ENCODE data around the gene SCAMP2. TPM values are rescaled to one million over a fixed set of nuclear protein-coding genes. Genes with fewer than 3 reads are reported as not detected.

The SCAMP2 gene
- total RNA-seq, 1 experiment from 2014 or later, result 50.2 TPM

GRCh38 chr15:74906450-74907162 is 33.4 kb upstream of the SCAMP2 start, which contains the start of gene FAM219B:
TSS of gene FAM219B (minus strand) at chr15:74906851. CDS start at chr15:74906800, 51 bp downstream.
- Histone ChIP-seq H3K4me1 (ENCODE audit: insufficient read depth, low read length) (no peaks in the 10 kb centered on the region), H2BK120ac (ENCODE audit: low read depth, low read length, poor library complexity, severe bottlenecking) (no peak within 1 kb of the TSS), H4K5ac (ENCODE audit: insufficient read length, low read depth, low read length) (no peak within 1 kb of the TSS), H3K4me2 (ENCODE audit: insufficient read depth, insufficient read length, low read length) (peak within 1 kb of the TSS; percentile 77), H3K9me3 (ENCODE audit: control insufficient read depth, low read depth, low read length) (no peaks in the 10 kb centered on the region), H4K8ac (replicated peaks; ENCODE audit: insufficient read length, low read depth, low read length) (no peak within 1 kb of the TSS), H3K14ac (ENCODE audit: insufficient read depth, low read length) (peak within 1 kb of the TSS; percentile 68), H3K9ac (ENCODE audit: extremely low read depth, insufficient read length, low read length) (peak within 1 kb of the TSS; percentile 60), H3K18ac (ENCODE audit: insufficient read length, low read depth, low read length) (peak within 1 kb of the TSS; percentile 9), H2AFZ (ENCODE audit: low read length) (peak within 1 kb of the TSS; percentile 26), H2BK12ac (ENCODE audit: insufficient read length, low read depth, low read length) (no peak within 1 kb of the TSS), H2BK5ac (ENCODE audit: insufficient read length, low read length) (no peak within 1 kb of the TSS), H3K79me2 (ENCODE audit: insufficient read depth, low read length) (no peaks in the 10 kb centered on the region), H2AK5ac (ENCODE audit: insufficient read length, low read length) (no peak within 1 kb of the TSS), H3K79me1 (ENCODE audit: insufficient read depth, low read depth, low read length, poor library complexity, severe bottlenecking) (no peaks in the 10 kb centered on the region), H2BK15ac (ENCODE audit: low read depth, low read length) (no peak within 1 kb of the TSS; the same call in 1 of the 2 replicates), H3K27me3 (ENCODE audit: insufficient read depth, low read length) (no peaks in the 10 kb centered on the region), H4K20me1 (ENCODE audit: control insufficient read depth, insufficient read depth, insufficient read length) (no peaks in the 10 kb centered on the region), H3K27ac (ENCODE audit: insufficient read length, low read depth, low read length) (no peak within 1 kb of the TSS), H3K4ac (ENCODE audit: low read depth, low read length) (no peak within 1 kb of the TSS), H3K23ac (ENCODE audit: insufficient read length, low read depth, low read length) (no peak within 1 kb of the TSS), H4K91ac (ENCODE audit: insufficient read length, low read depth, low read length) (no peak within 1 kb of the TSS), H3K23me2 (ENCODE audit: insufficient read length, low read depth, low read length, poor library complexity, severe bottlenecking) (peaks cover 9% of the 10 kb centered on the region), H2BK20ac (ENCODE audit: low read depth, low read length, poor library complexity, severe bottlenecking) (no peak within 1 kb of the TSS), H3T11ph (ENCODE audit: low read length) (no peak within 1 kb of the TSS), H3K56ac (ENCODE audit: insufficient read length, low read depth, low read length) (no peak within 1 kb of the TSS)
- no peak for TF ChIP-seq CTCF (conservative IDR thresholded peaks at IDR 0.05)
- Mint-ChIP-seq H3K27ac (peak within 1 kb of the TSS; percentile 95 to 97 (median 96)), H3K36me3 (ENCODE audit: insufficient read depth in 1 of 3, low read depth in 3 of 3) (peaks cover 32 to 52% (median 51%) of the 10 kb centered on the region in 3 experiments), H3K4me3 (peak within 1 kb of the TSS; percentile 95 to 98), H3K27me3 (ENCODE audit: low read depth) (no peaks in the 10 kb centered on the region), H3K9me3 (peaks cover 0 to 5% of the 10 kb centered on the region in 2 experiments; a peak in 1 of 5 replicates), H3K4me1 (peaks cover 19 to 20% of the 10 kb centered on the region in 2 experiments)
- peak; percentile 88 for DNase-seq
- no CpG with 5 or more reads among the region's 74 CpGs for WGBS (ENCODE audit: extremely low coverage, insufficient read length, low lambda C conversion rate)
